ENCODE measurements around the gene RIT1.

RIT1 gene

DNA sequence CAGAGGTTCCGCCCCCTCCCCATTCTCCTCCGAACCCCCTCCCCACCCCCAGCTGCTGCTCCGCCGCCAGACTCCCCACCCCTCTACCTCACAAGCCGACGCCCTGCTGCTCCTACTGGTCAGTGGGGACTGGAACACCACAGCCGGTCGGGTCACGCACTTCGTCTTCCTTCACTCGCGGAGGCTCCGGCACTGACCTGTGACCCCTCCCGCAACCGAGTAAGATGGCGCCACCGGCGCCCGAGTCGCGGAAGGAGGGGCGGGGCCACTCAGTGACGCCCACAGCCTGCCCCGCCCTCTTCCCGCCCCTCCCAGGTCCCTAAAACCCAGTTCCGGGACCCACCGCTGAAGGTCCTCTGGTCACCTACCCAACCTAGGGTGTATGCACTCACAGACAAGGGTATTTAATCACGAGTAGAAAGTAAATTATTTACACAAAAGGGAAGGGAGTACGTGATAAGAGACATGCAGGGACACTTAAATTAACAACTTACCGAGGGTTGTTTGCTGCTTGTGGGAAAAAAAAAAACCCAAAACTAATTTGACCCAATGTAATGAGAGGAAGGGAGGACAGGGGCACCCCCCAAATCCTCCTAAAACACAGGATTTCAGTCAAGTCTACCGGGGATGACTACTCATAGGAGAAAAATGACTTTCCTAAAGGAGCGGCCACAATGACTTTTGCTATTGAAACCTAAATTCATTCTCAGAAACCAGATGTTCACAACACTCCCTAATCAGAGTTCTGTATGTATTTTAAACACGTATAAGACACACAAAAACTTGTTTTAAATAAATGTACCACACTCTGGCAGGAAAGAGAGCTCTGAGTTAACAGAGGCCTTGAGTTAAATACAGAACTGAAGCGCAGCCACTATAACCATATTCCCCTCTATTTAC, at the start of gene RIT1:
TSS of gene RIT1 (minus strand) at position 194 of the 900 bp plus-strand sequence. CDS start 588 bp downstream, outside the sequence.
- Histone ChIP-seq H3K4me2 (ENCODE audit: low read length) (peak within 1 kb of the TSS; percentile 95), H3K9me2 (replicated peaks; ENCODE audit: control insufficient read depth, low read length) (no peaks in the 10 kb centered on the region), H3K4me1 (ENCODE audit: control insufficient read depth, low read length) (peaks cover 20% of the 10 kb centered on the region), H3K27me3 (ENCODE audit: control insufficient read depth, low read length) (no peaks in the 10 kb centered on the region), H3F3A (ENCODE audit: control insufficient read depth, insufficient read depth) (peaks cover 46% of the 10 kb centered on the region), H3K27ac (ENCODE audit: low read depth, low read length) (peak within 1 kb of the TSS; percentile 54), H4K20me1 (ENCODE audit: control insufficient read depth, insufficient read depth, low read depth, low read length) (no peaks in the 10 kb centered on the region), H3K4me3 (ENCODE audit: low read length) (peak within 1 kb of the TSS; percentile 85), H3K79me2 (ENCODE audit: control insufficient read depth, low read length) (peaks cover 19% of the 10 kb centered on the region), H3K36me3 (ENCODE audit: control insufficient read depth, low read length) (peaks cover 82% of the 10 kb centered on the region), H3K9me3 (ENCODE audit: control insufficient read depth, insufficient read depth, low read length) (no peaks in the 10 kb centered on the region)
- TF ChIP-seq EZH2phosphoT487 (IDR thresholded peaks at IDR 0.05; ENCODE audit: borderline replicate concordance, low read length) (no peak), CTCF (IDR thresholded peaks at IDR 0.05; ENCODE audit: low read depth, low read length, poor library complexity, severe bottlenecking) (no peak)

DNA sequence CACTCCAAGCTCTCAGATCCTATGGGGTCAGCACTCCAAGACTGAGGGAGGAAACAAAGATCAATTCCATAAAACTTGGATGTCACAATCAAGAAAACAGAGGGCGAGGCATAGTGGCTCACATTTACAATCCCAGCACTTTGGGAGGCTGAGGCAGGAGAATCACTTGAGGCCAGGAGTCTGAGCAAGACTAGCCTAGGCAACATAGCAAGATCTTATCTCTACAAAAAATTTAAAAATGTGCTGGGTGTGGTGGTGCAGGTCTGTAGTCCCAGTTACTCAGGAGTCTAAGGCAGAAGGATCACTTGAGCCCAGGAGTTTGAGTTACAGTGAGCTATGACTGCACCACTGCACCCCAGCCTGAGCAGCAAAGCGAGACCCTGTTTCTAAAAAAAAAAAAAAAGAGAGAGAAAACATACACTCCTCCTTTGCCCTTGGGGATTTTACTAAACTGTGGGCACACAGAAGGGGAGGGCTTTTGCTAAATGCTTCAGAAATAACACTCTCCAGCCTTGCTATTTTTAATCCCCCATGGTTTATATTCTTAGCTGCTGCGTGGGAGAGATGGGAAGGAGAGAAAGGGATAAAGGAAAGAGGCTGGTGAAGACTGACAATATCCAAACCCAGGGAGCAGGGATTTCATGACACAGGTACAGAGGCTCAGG, 49.1 kb upstream of the RIT1 start:
- TF ChIP-seq CTCF (IDR thresholded peaks at IDR 0.05; ENCODE audit: low read depth, low read length, poor library complexity, severe bottlenecking) (no peak), EZH2phosphoT487 (IDR thresholded peaks at IDR 0.05; ENCODE audit: borderline replicate concordance, low read length) (no peak)
- Histone ChIP-seq H3K9me2 (replicated peaks; ENCODE audit: control insufficient read depth, low read length) (no peaks in the 10 kb centered on the region), H3K4me3 (ENCODE audit: low read length) (peak overlapping the region; percentile 26), H3K4me2 (ENCODE audit: low read length) (peak overlapping the region; percentile 56), H4K20me1 (ENCODE audit: control insufficient read depth, insufficient read depth, low read depth, low read length) (no peaks in the 10 kb centered on the region), H3K27me3 (ENCODE audit: control insufficient read depth, low read length) (no peaks in the 10 kb centered on the region), H3K36me3 (ENCODE audit: control insufficient read depth, low read length) (peaks cover 85% of the 10 kb centered on the region), H3K9me3 (ENCODE audit: control insufficient read depth, insufficient read depth, low read length) (no peaks in the 10 kb centered on the region), H3K79me2 (ENCODE audit: control insufficient read depth, low read length) (peaks cover 22% of the 10 kb centered on the region), H3K4me1 (ENCODE audit: control insufficient read depth, low read length) (peaks cover 43% of the 10 kb centered on the region), H3K27ac (ENCODE audit: low read depth, low read length) (peak overlapping the region; percentile 54), H3F3A (ENCODE audit: control insufficient read depth, insufficient read depth) (peaks cover 2% of the 10 kb centered on the region; the same call in 1 of the 2 replicates)

DNA sequence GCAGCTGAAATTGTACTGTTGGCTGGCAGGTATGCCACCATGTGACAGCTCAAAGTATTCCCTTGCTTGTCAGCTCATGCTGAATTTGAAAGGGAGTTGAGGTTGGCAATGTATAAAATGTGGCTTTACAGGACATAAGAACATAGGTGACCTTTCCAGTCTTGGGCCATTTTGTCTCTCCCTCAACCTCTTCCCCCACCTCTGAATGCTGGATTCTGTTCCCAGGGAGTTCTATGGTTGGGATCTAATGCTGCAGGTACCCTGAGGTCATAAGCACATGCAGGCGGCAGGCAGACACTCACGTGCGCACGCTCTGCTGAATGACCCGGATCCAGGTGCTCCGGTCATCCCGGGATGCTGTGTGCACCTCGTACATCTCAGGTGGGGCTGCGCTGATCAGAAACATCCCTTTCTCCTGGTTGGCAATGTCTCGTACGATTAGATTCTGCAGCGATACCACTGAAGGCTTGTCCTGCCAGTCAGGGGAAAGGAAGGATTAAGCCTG, 46.3 kb upstream of the RIT1 start:
- Histone ChIP-seq H3F3A (ENCODE audit: control insufficient read depth, insufficient read depth) (peaks cover 2% of the 10 kb centered on the region; the same call in 1 of the 2 replicates), H3K27ac (ENCODE audit: low read depth, low read length) (no peak overlapping the region), H3K4me1 (ENCODE audit: control insufficient read depth, low read length) (peaks cover 37% of the 10 kb centered on the region), H3K9me3 (ENCODE audit: control insufficient read depth, insufficient read depth, low read length) (no peaks in the 10 kb centered on the region), H3K4me2 (ENCODE audit: low read length) (no peak overlapping the region), H3K79me2 (ENCODE audit: control insufficient read depth, low read length) (peaks cover 22% of the 10 kb centered on the region), H3K36me3 (ENCODE audit: control insufficient read depth, low read length) (peaks cover 91% of the 10 kb centered on the region), H3K27me3 (ENCODE audit: control insufficient read depth, low read length) (no peaks in the 10 kb centered on the region), H3K9me2 (replicated peaks; ENCODE audit: control insufficient read depth, low read length) (no peaks in the 10 kb centered on the region), H3K4me3 (ENCODE audit: low read length) (no peak overlapping the region), H4K20me1 (ENCODE audit: control insufficient read depth, insufficient read depth, low read depth, low read length) (no peaks in the 10 kb centered on the region)
- TF ChIP-seq CTCF (IDR thresholded peaks at IDR 0.05; ENCODE audit: low read depth, low read length, poor library complexity, severe bottlenecking): no peak
- TF ChIP-seq EZH2phosphoT487 (IDR thresholded peaks at IDR 0.05; ENCODE audit: borderline replicate concordance, low read length): no peak

Data from DOHH2 (cell line).